K562 treated with DMSO at 1 percent for 4 hours (cell line): Measurements from ENCODE around the gene PNMA6F. TPM values are rescaled to one million over a fixed set of nuclear protein-coding genes. Genes with fewer than 3 reads are reported as not detected.

ENCODE experiments used
- total RNA-seq: library from RNA; unstranded; fragments of 300-600 nt; gene quantifications from 2 replicates; pipeline ENCODE4 v1.2.3, GENCODE V29; 2022; ENCODE audit not compliant: insufficient read depth

PNMA6F gene
- not detected in 2 replicates for total RNA-seq

DNA sequence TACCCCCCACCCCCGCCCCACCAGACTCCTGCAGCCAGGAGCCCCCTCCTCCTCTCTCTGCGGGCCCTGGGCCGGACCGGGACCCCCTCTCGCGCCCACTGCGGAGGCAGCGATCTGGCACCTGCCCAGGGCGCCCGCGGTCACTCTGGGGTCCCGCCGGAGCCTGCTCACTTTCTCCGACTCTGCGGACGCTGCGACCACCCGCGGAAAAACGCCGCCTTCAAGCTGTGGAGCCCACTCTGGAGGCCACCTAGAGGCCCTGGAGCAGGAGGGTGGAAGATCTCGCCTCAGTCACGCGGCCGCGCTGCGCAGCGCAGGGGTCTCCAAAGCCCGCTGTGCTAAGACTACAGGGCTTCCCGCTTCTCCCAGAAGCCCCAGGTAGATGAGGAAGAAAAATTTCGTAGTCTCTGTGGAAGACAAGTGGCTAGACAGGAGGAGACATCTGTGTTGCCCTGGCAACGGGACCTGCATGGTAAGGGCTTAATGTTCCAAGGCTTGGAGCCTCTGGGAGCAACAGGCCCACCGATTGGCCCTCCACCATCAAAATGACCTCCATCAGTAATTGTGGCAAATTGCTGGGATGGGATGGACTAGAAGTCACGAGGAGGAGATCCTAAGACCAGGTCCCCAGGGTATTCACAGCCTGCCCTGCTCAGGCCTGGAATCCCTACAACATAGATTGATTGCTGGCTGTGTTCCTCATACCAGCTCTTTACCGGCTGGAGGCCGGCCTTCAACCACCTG lies at the start of gene PNMA6F:
PNMA6F (minus strand) TSS at position 387 of the 744 bp plus-strand sequence. CDS start 1,093 bp downstream, outside the sequence.

DNA sequence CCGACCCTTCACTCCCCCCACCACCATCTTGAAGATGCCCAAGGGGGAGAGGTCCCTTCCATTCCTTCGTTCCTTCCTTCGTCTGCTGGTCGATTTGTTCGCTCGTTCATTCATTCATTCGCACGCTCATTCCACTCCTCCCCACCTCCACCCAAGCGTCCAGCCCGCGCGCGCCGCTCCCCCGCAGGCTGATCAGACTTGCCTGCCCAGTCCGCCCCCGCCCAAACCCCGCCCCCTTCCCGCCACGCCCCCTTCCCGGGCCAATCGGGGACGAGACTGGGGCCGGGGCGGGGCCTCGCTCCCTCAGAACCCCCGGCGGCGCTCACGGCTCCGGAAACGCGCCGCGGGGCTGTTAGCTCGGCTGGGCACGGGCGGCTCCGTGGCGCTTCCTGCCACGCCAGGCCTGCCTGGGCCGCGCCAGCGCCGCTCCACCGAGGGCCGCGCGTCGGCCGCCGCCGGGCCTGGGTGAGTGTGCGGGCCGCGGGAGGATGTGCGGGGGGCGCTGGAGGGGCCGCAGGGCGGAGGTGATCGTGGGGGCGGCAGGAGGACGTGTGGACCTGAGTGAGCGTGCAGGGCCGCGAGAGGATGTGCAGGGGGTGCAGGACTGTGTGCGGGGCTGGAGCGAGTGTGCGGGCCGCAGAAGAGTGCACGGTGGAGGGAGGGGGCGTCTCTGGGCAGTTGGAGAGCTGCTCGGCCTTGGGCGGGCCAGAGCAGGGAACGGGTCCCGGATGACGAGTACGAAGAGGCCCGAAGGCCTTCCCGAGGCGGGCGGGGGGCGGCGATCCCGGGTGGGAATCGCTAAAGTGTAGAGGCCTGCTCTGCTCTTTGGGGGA lies 12.5 kb upstream of the PNMA6F start, which contains the start of gene ZNF275:
ZNF275 (plus strand) TSS at position 333 of the 833 bp plus-strand sequence. CDS start 2,527 bp downstream, outside the sequence.

Other genes starting within 250 kb of the PNMA6F start
- gene PNMA6A, start 249.3 kb downstream of the PNMA6F start, total RNA-seq = 7.0 and 9.7 TPM in 2 replicates
- gene MAGEA1, start 142.5 kb downstream of the PNMA6F start, total RNA-seq = 43.9 and 52.8 TPM in 2 replicates
- gene ZNF275, start 12.4 kb upstream of the PNMA6F start, total RNA-seq = 14.5 and 18.3 TPM in 2 replicates
- not detected in 2 replicates for gene PNMA6E, start 79.6 kb upstream of the PNMA6F start, total RNA-seq
- gene ZFP92, start 89.7 kb upstream of the PNMA6F start, total RNA-seq = 2.2 and 3.5 TPM in 2 replicates
- gene TREX2, start 124.3 kb upstream of the PNMA6F start, total RNA-seq = 2.1 and 3.2 TPM in 2 replicates
- 33.3 and 52.1 TPM in 2 replicates for gene HAUS7, start 148.8 kb upstream of the PNMA6F start, total RNA-seq
- not detected in 2 replicates for gene BGN, start 173.2 kb upstream of the PNMA6F start, total RNA-seq
- gene ATP2B3, start 195.9 kb upstream of the PNMA6F start, total RNA-seq = not detected in 2 replicates